Activated B cell treated with CpG ODN at 0.5 μM for 24 hours (primary cell): ENCODE results near the gene AAMDC. TPM values are rescaled to one million over a fixed set of nuclear protein-coding genes. Genes with fewer than 3 reads are reported as not detected.
"Not testable (repeated sequence)": the region's sequence is repeated elsewhere in the genome, so short reads cannot be mapped to it uniquely, and the experiment has no call there.

Experiments used
- ATAC-seq: fragments of 200-7000 bp; cut with Tn5 transposase; one replicate; pipeline ENCODE4 v1.10.0; 2021; ENCODE audit warnings: low read depth, mild to moderate bottlenecking, moderate library complexity
- CTCF ChIA-PET: fragments of 350-600 bp; sonication (Branson Sonifier 250); formaldehyde crosslinking; loops from one replicate; lab custom pipeline; 2021; ENCODE audit warnings: antibody characterized with exemption; lab: Charles Lee
- POLR2A ChIA-PET: fragments of 350-600 bp; sonication (Branson Sonifier 250); formaldehyde crosslinking; loops from one replicate; lab custom pipeline; 2021; ENCODE audit warnings: antibody characterized with exemption; lab: Charles Lee
- DNase-seq: peaks from one replicate; pipeline ENCODE4 v3.0.0; 2022
- H3K27ac Mint-ChIP-seq: one replicate; pipeline ENCODE4 v1.8.0; 2020; ENCODE audit warnings: mixed read lengths
- H3K27me3 Mint-ChIP-seq: one replicate; pipeline ENCODE4 v1.8.0; 2021; ENCODE audit warnings: mixed read lengths
- H3K36me3 Mint-ChIP-seq: one replicate; pipeline ENCODE4 v1.8.0; 2021; ENCODE audit warnings: low read depth, mixed read lengths
- H3K4me1 Mint-ChIP-seq: one replicate; pipeline ENCODE4 v1.8.0; 2021; ENCODE audit warnings: mixed read lengths
- H3K4me3 Mint-ChIP-seq: one replicate; pipeline ENCODE4 v1.8.0; 2020; ENCODE audit warnings: mild to moderate bottlenecking, mixed read lengths
- H3K9me3 Mint-ChIP-seq: one replicate; pipeline ENCODE4 v1.8.0; 2020; ENCODE audit warnings: mixed read lengths
- intact Hi-C: fragments of 100-400 bp; cut with micrococcal nuclease; formaldehyde crosslinking; loops from one replicate; pipeline ENCODE4 v1.15.1; 2024
- total RNA-seq: library from RNA; stranded (reverse); gene quantifications from 2 replicates; pipeline ENCODE4 v1.2.3, GENCODE V29; 2022
- TF ChIP-seq, protein P1 (sequence below): fragments of 200-600 bp; IDR thresholded peaks from one replicate; pipeline ENCODE4 v1.8.0; 2022; ENCODE audit warnings: antibody characterized with exemption, mild to moderate bottlenecking

AAMDC gene
- total RNA-seq, 1 donor from 2014 or later: 3.8 TPM

DNA sequence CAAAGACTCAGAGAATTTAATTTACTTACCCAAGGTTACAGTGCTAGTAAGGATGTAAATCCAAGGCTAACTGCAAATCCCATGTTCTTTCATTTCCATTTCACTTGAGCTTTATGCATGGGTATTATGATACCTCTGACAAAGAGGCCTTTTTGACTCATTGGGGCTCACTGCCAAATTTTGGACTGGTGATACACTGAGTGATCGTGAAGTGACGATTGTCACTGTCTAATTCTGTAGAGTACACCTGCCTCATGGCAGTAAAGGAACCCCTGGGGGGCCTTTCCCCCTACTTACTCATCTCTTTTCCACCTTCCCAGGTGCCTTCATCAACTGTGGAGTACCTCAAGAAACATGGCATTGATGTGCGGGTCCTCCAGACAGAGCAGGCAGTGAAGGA, 50.9 kb downstream of the AAMDC start:
- H3K4me3 Mint-ChIP-seq: no peak overlapping the region
- POLR2A ChIA-PET: no interaction called here
- ATAC-seq (no peak), DNase-seq (no peak)
- no peak overlapping the region for H3K27ac Mint-ChIP-seq
- TF ChIP-seq, protein P1, sequence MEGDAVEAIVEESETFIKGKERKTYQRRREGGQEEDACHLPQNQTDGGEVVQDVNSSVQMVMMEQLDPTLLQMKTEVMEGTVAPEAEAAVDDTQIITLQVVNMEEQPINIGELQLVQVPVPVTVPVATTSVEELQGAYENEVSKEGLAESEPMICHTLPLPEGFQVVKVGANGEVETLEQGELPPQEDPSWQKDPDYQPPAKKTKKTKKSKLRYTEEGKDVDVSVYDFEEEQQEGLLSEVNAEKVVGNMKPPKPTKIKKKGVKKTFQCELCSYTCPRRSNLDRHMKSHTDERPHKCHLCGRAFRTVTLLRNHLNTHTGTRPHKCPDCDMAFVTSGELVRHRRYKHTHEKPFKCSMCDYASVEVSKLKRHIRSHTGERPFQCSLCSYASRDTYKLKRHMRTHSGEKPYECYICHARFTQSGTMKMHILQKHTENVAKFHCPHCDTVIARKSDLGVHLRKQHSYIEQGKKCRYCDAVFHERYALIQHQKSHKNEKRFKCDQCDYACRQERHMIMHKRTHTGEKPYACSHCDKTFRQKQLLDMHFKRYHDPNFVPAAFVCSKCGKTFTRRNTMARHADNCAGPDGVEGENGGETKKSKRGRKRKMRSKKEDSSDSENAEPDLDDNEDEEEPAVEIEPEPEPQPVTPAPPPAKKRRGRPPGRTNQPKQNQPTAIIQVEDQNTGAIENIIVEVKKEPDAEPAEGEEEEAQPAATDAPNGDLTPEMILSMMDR: no peak
- no peaks in the 10 kb centered on the region for H3K27me3 Mint-ChIP-seq
- peaks cover 51% of the 10 kb centered on the region for H3K36me3 Mint-ChIP-seq
- intact Hi-C loops: no loop called here
- CTCF ChIA-PET: no interaction called here
- no peaks in the 10 kb centered on the region for H3K4me1 Mint-ChIP-seq
- H3K9me3 Mint-ChIP-seq: no peaks in the 10 kb centered on the region

DNA sequence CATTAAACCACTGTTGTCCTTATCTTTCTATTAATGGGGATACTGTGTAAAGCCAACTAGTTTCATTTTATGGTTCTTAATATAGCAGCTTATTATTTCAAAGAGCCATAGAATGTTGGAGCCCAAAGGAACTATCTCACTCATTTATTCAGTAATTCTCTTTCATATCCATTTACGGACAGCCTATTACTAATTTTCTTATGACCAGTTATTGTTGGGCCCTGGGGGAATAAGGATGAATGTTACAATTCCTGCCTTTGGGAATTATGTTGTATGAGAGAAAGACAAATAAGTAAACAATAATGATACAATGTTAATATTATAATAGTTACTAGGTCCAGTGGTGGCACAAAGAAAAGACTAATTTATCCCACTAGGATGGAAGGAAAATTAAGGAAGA, 52.4 kb downstream of the AAMDC start:
- Mint-ChIP-seq H3K4me3 (no peak overlapping the region), H3K9me3 (no peaks in the 10 kb centered on the region), H3K27ac (no peak overlapping the region), H3K27me3 (no peaks in the 10 kb centered on the region), H3K36me3 (peaks cover 57% of the 10 kb centered on the region), H3K4me1 (no peaks in the 10 kb centered on the region)
- intact Hi-C loops: no loop called here
- TF ChIP-seq, protein P1: no peak
- CTCF ChIA-PET: no interaction called here
- POLR2A ChIA-PET: interaction anchor here (0.5 kb wide), 1 partner anchor 819 kb away, joined by 3 read pairs; no protein-coding TSS in a partner anchor
- no peak for DNase-seq
- ATAC-seq: no peak

DNA sequence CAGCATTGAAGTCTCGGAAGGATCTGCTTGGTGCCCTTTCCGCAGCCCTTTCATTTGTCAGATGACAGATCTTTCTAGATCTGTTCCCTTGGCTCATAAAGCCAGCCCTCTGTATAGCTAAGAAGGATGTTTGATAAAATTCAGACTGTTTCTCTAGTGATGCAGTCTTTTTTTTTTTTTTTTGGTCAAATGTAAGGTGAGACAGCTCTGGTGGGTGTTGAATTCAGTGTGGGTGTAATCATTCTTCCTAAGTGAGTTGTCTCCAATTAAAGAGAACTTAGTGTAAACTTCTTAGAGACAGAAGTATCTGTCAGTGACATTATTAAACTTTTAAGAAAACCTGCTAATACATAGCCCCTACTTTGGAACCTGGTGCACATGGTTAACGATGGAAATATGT, 53.3 kb downstream of the AAMDC start:
- DNase-seq: no peak
- intact Hi-C loops: no loop called here
- H3K4me3 Mint-ChIP-seq: no peak overlapping the region
- no peak for ATAC-seq
- CTCF ChIA-PET: no interaction called here
- TF ChIP-seq, protein P1: no peak
- H3K4me1 Mint-ChIP-seq: peaks cover 4% of the 10 kb centered on the region
- H3K27ac Mint-ChIP-seq: no peak overlapping the region
- POLR2A ChIA-PET: no interaction called here
- H3K36me3 Mint-ChIP-seq: peaks cover 57% of the 10 kb centered on the region
- H3K27me3 Mint-ChIP-seq: no peaks in the 10 kb centered on the region
- H3K9me3 Mint-ChIP-seq: no peaks in the 10 kb centered on the region

DNA sequence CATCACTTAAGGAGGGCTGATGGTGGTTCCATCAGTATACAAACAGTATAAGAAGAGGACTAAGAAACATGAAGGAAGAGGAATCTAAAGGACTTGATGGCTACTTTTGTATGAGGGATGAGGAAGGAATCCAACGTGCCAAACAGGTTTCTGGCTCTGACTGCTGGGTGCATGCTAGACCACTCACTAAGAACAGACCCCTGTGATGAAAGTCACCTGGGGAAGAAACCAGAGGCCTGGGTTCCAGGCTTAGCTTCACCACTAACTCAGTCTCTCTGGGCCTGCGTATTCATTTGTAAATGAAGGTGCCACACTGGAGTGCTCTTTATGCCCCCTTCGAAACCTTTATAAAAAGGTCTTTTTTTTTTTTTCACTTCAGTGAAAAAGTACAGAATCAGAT, 55.1 kb downstream of the AAMDC start:
- TF ChIP-seq, protein P1: no peak
- DNase-seq (no peak), ATAC-seq (no peak)
- Mint-ChIP-seq H3K27me3 (no peaks in the 10 kb centered on the region), H3K4me3 (no peak overlapping the region), H3K36me3 (peaks cover 65% of the 10 kb centered on the region), H3K9me3 (no peaks in the 10 kb centered on the region), H3K27ac (no peak overlapping the region), H3K4me1 (peaks cover 17% of the 10 kb centered on the region)
- intact Hi-C loops: no loop called here
- ChIA-PET CTCF (no interaction called here), POLR2A (no interaction called here)

DNA sequence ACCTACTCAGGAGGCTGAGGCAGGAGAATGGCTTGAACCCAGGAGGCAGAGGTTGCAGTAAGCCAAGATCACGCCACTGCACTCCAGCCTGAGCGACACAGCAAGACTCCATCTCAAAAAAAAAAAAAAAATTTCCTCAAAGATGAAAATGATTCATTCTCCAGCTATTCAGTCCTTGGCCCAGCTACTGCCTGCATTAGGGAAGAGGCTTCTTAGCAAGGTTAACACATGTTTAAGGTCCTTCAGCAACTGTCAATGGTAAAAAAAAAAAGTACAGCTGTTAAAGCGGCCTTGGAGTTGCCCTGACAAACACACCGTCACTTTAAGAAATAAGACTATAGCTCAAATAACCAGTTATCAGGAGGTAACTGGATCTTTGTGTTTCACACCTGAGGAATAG, 57.3 kb downstream of the AAMDC start:
- CTCF ChIA-PET, ATAC-seq, POLR2A ChIA-PET, H3K27ac Mint-ChIP-seq, H3K4me3 Mint-ChIP-seq, H3K27me3 Mint-ChIP-seq, intact Hi-C loops, DNase-seq, H3K9me3 Mint-ChIP-seq: not testable (repeated sequence)
- Mint-ChIP-seq H3K4me1 (peaks cover 17% of the 10 kb centered on the region), H3K36me3 (peaks cover 75% of the 10 kb centered on the region)

DNA sequence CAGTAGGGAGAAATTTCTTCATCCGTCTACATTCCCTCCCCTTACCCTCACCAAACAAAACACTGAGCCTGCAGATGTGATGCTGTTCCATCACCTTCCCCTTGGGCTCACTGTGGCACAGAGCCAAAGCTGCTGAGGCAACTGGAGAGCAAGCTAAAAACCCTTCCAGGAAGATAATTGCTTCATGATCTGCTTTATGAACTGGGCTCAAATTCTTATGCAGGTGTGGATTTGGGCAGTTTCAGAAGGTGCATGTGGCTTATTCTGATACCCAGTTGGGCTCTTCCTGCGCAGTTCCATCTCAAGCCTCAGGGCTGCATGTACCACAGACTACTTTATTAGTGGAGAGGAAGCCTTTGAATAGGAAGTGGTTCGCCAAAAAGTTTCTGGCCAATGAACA, 58.3 kb downstream of the AAMDC start:
- ChIA-PET POLR2A (no interaction called here), CTCF (no interaction called here)
- Mint-ChIP-seq H3K36me3 (peaks cover 80% of the 10 kb centered on the region), H3K27me3 (no peaks in the 10 kb centered on the region), H3K27ac (no peak overlapping the region), H3K4me3 (no peak overlapping the region), H3K9me3 (no peaks in the 10 kb centered on the region), H3K4me1 (peaks cover 17% of the 10 kb centered on the region)
- intact Hi-C loops: no loop called here
- ATAC-seq (no peak), DNase-seq (no peak)
- TF ChIP-seq, protein P1: no peak
